Sciatic nerve (tissue), 2 donors: ENCODE measurements around the gene CAMK2N1. TPM values are rescaled to one million over a fixed set of nuclear protein-coding genes. Genes with fewer than 3 reads are reported as not detected.

Source experiments
- ATAC-seq: fragments of 200-7000 bp; cut with Tn5 transposase; one replicate; pipeline ENCODE4 v1.9.1; 2020; ENCODE audit warnings: mild to moderate bottlenecking, moderate library complexity
- DNase-seq: peaks from one replicate; pipeline ENCODE4 v3.0.0-alpha.2; 2020; ENCODE audit warnings: low spot score
- intact Hi-C: fragments of 100-400 bp; cut with DNase I; formaldehyde crosslinking; loops from one replicate; pipeline ENCODE4 v1.14.2; 2022
- total RNA-seq: library from RNA; stranded (reverse); fragmentation: NEBNext Ultra II Directional; extraction: Animal tissue kit (Norgen Biotek cat#: 25700); gene quantifications from one replicate; pipeline ENCODE4 v1.2.1, GENCODE V29; 2021
- donor health status: DM: no; HTN: no; CAD: no.
- donor health status: DM: no; HTN: no; CAD: no.

Gene CAMK2N1
- total RNA-seq, 1 donor from 2014 or later: 8.2 TPM

- ATAC-seq (no peak), DNase-seq (no peak)
- intact Hi-C loops: loop anchor here (10.0 kb wide), 1 partner anchor 108 kb away; no protein-coding TSS in a partner anchor
Measured at GRCh38 chr1:20483098-20483832, 2.7 kb downstream of the CAMK2N1 start.

- no peak for ATAC-seq
- intact Hi-C loops: loop anchor here (10.0 kb wide), 1 partner anchor 107 kb away; no protein-coding TSS in a partner anchor
- no peak for DNase-seq
Measured at GRCh38 chr1:20481643-20482498, 4.1 kb downstream of the CAMK2N1 start.

GRCh38 chr1:20480951-20481617 lies 4.9 kb downstream of the CAMK2N1 start:
- ATAC-seq (no peak), DNase-seq (peak; percentile 14)
- intact Hi-C loops: loop anchor here (10.0 kb wide), 1 partner anchor 106 kb away; no protein-coding TSS in a partner anchor

GRCh38 chr1:20480243-20480944 lies 5.6 kb downstream of the CAMK2N1 start:
- peak; percentile 5 for DNase-seq
- intact Hi-C loops: loop anchor here (10.0 kb wide), 1 partner anchor 106 kb away; no protein-coding TSS in a partner anchor
- no peak for ATAC-seq

- DNase-seq: no peak
- no peak for ATAC-seq
- intact Hi-C loops: loop anchor here (10.0 kb wide), 1 partner anchor 105 kb away; no protein-coding TSS in a partner anchor
Measured at GRCh38 chr1:20479840-20480239, 6.2 kb downstream of the CAMK2N1 start.

GRCh38 chr1:20478057-20478635 lies 7.9 kb downstream of the CAMK2N1 start:
- ATAC-seq (no peak), DNase-seq (no peak)
- intact Hi-C loops: no loop called here

GRCh38 chr1:20477348-20478056 lies 8.5 kb downstream of the CAMK2N1 start:
- intact Hi-C loops: no loop called here
- DNase-seq: no peak

GRCh38 chr1:20476265-20477038 lies 9.6 kb downstream of the CAMK2N1 start:
- DNase-seq (no peak), ATAC-seq (no peak)
- intact Hi-C loops: no loop called here

More at GRCh38 chr1:20477348-20478056, 8.5 kb downstream of the CAMK2N1 start:
- no peak for ATAC-seq

DNA sequence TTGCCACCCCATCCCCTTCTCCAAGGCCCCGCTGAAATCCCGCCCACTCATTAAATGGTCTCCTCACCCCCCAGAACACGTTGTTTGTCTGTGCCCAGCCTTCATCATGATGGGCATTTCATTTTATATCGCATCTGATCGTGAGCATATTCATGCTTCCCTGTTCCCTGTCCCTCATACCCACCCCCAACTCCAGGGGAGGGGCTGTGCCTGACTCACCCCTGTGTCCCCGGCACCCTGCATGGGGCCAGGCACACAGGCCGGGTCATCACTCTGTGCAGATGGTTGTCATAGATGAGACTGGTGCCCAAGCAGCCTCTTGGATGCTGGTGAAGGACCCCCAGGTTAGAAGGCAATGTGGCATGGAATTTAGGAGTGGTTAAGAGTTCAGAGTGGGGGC lies 11.0 kb downstream of the CAMK2N1 start:
- intact Hi-C loops: no loop called here
- ATAC-seq (no peak), DNase-seq (no peak)

- no peak for DNase-seq
- no peak for ATAC-seq
- intact Hi-C loops: no loop called here
Measured at GRCh38 chr1:20474333-20474975, 11.6 kb downstream of the CAMK2N1 start.

DNA sequence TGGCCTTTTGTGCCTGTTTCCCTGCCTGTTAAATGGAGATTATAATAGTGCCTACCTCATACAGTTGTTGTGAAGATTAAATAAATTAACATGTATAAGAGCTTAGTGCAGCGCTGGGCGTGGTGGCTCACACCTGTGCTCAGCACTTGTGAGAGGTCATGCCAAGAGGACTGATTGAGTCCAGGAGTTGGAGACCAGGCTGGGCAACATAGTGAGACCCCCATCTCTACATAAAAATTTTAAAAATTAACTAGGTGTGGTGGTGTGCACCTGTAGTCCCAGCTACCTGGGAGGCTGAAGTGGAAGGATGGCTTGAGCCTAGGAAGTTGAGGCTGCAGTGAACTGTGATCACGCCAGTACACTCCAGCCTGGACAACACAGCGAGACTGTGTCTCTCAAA lies 12.1 kb downstream of the CAMK2N1 start:
- no peak for ATAC-seq
- no peak for DNase-seq
- intact Hi-C loops: no loop called here

- no peak for DNase-seq
- intact Hi-C loops: no loop called here
- peak; percentile 45 for ATAC-seq
Measured at GRCh38 chr1:20472860-20473711, 12.9 kb downstream of the CAMK2N1 start.

DNA sequence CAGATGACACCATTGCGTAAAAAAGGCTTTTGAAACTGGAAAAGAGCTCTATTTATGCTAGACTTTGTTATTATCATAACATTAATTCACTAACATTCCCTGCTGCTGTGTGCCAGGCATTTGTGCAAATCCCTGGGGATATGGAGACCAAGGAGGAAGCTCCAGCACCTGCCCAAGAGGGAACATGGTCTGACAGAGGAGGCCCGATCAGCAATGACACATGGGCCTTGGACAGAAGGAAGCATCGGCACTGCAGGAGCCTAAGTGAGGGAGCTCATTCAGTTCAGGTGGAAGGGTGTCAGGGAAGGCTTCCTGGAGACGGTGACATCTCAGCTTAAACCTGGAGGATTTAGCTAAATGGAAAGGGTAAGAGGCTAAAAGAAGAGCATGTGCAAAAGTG lies 13.9 kb downstream of the CAMK2N1 start:
- intact Hi-C loops: no loop called here
- ATAC-seq: no peak
- no peak for DNase-seq

- no peak for ATAC-seq
Measured at GRCh38 chr1:20470194-20470593, 15.8 kb downstream of the CAMK2N1 start.

DNA sequence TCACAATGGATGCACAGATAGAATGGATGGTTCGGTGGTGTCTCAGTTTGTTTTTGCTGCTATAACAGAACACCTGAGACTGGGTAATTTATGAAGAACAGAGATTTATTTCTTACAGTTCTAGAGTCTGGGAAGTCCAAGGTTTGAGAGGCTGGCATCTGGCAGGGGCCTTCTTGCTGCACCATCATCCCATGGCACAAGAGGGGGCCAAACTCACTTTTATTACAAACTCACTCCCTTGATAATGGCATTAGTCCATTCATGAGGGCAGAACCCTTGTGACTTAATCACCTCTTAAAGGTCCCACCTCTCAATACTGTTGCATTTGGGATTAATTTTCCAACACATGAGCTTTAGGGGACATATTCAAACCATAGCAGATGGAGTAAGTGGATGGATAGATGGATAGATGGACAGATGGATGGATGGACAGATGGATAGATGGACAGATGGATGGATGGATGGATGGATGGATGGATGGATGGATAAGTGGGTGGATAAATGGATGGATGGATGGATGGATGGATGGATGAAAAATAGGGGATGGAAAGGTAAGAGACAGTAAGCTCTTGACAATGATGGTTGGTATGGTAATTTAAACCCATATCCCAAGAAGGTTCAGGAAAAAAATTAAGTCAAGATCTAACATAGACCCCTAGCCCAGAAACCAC lies 16.5 kb downstream of the CAMK2N1 start:
- ATAC-seq: no peak
- no peak for DNase-seq
- intact Hi-C loops: no loop called here

More at GRCh38 chr1:20470194-20470593, 15.8 kb downstream of the CAMK2N1 start:
- DNase-seq: no peak
- intact Hi-C loops: no loop called here
